PC-9 (cell line): ENCODE results near the gene TMBIM4. TPM values are rescaled to one million over a fixed set of nuclear protein-coding genes. Genes with fewer than 3 reads are reported as not detected.

Experiments used
- BruUV-seq: library from RNA; stranded (reverse); fragments of 400-500 nt; replicated peaks from 2 replicates; lab custom pipeline; 2021; lab: Mats Ljungman, UMichigan
- CTCF ChIA-PET: fragments of 300-600 bp; sonication (Branson Sonifier 250); formaldehyde crosslinking; loops from one replicate; lab custom pipeline; 2022; ENCODE audit warnings: antibody characterized with exemption; lab: Charles Lee
- POLR2A ChIA-PET: fragments of 300-600 bp; sonication (Branson Sonifier 250); formaldehyde crosslinking; loops from one replicate; lab custom pipeline; 2022; ENCODE audit warnings: antibody characterized with exemption; ENCODE audit not compliant: unreplicated experiment; lab: Charles Lee
- DNase-seq, 2 experiments: peaks; one replicate each; pipeline versions ENCODE4 v3.0.0 to v3.0.0-alpha.2; 2015 to 2022; ENCODE audit warnings: mixed read lengths in 1 of 2
- H2AFZ ChIP-seq: fragments of 200-600 bp; sonication (generic); 2 replicates; pipeline ENCODE4 v1.8.1; 2017; ENCODE audit warnings: antibody characterized with exemption
- H3F3A ChIP-seq: fragments of 200-600 bp; sonication (generic); 2 replicates; pipeline ENCODE4 v1.8.1; 2017; ENCODE audit warnings: antibody characterized with exemption, mild to moderate bottlenecking, low read depth; ENCODE audit not compliant: insufficient read depth
- H3K27ac ChIP-seq: fragments of 200-600 bp; sonication (generic); 2 replicates; pipeline ENCODE4 v1.6.1; 2016; ENCODE audit warnings: mixed run types
- H3K27me3 ChIP-seq: fragments of 200-600 bp; sonication (generic); 2 replicates; pipeline ENCODE4 v1.6.1; 2016; ENCODE audit warnings: low read depth, mixed run types; ENCODE audit not compliant: insufficient read depth
- H3K36me3 ChIP-seq: fragments of 200-600 bp; sonication (generic); 2 replicates; pipeline ENCODE4 v1.6.1; 2016; ENCODE audit warnings: low read depth, mixed run types
- H3K4me1 ChIP-seq: fragments of 200-600 bp; sonication (generic); replicated peaks from 2 replicates; pipeline ENCODE4 v1.6.1; 2016; ENCODE audit warnings: mixed run types; ENCODE audit not compliant: insufficient read depth
- H3K4me2 ChIP-seq: fragments of 200-600 bp; sonication (generic); 2 replicates; pipeline ENCODE4 v1.6.1; 2017; ENCODE audit warnings: mixed run types
- H3K4me3 ChIP-seq: fragments of 200-600 bp; sonication (generic); 2 replicates; pipeline ENCODE4 v1.6.1; 2016; ENCODE audit warnings: mixed run types
- H3K79me2 ChIP-seq: fragments of 200-600 bp; sonication (generic); 2 replicates; pipeline ENCODE4 v1.6.1; 2017; ENCODE audit warnings: low read depth, mixed run types
- H3K9me2 ChIP-seq: fragments of 200-600 bp; sonication (generic); 2 replicates; pipeline ENCODE4 v1.8.1; 2017; ENCODE audit warnings: mild to moderate bottlenecking; ENCODE audit not compliant: insufficient read depth
- H3K9me3 ChIP-seq: fragments of 200-600 bp; sonication (generic); 2 replicates; pipeline ENCODE4 v1.8.1; 2016; ENCODE audit warnings: low read depth; ENCODE audit not compliant: insufficient read depth
- H4K20me1 ChIP-seq: fragments of 200-600 bp; sonication (generic); 2 replicates; pipeline ENCODE4 v1.8.1; 2017; ENCODE audit not compliant: insufficient read depth
- CTCF ChIP-seq: fragments of 200-600 bp; sonication (generic); conservative IDR thresholded peaks from 2 replicates; pipeline ENCODE4 v1.6.1; 2017; ENCODE audit warnings: mixed run types, antibody characterized with exemption, mild to moderate bottlenecking, moderate library complexity
- EZH2 ChIP-seq: fragments of 200-600 bp; sonication (generic); IDR thresholded peaks from 2 replicates; pipeline ENCODE4 v1.8.0; 2017; ENCODE audit warnings: antibody characterized with exemption, low read depth
- intact Hi-C: fragments of 100-400 bp; cut with micrococcal nuclease; formaldehyde crosslinking; loops from one replicate; pipeline ENCODE4 v1.10.0; 2022; ENCODE audit not compliant: unreplicated experiment
- total RNA-seq: library from RNA; stranded (reverse); gene quantifications from 2 replicates; pipeline ENCODE4 v1.2.3, GENCODE V29; 2021

The TMBIM4 gene
- total RNA-seq, 1 experiment from 2014 or later, result 49.8 TPM

DNA sequence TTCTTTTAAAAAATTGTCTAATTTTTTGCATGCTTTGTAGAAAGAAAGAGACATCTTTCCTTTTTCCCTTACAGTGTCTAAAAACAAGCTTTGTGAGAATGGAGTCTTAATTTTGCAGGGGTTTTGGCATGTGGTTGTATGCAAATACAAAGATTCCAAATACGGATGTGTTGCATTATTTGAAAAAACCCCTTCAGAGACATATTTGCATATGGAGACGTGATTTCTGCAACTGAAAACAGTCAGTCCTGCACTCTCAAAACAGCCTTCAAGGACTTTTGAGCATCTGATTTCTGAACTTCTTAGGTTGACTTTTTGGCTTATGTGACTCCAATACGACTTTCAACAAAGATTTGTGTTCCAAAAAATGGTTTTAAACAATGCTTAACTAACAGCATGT is 27.0 kb upstream of the TMBIM4 start:
- CTCF ChIA-PET, result no interaction called here
- no peaks in the 10 kb centered on the region for H4K20me1 ChIP-seq
- no peak overlapping the region for H3K4me2 ChIP-seq
- TF ChIP-seq CTCF, result no peak
- TF ChIP-seq EZH2, result no peak
- H3K27me3 ChIP-seq, result no peaks in the 10 kb centered on the region
- H3K27ac ChIP-seq, result no peak overlapping the region
- no peak for DNase-seq
- no peaks in the 10 kb centered on the region for H3F3A ChIP-seq
- H3K36me3 ChIP-seq, result no peaks in the 10 kb centered on the region
- H3K79me2 ChIP-seq, result no peaks in the 10 kb centered on the region
- no peaks in the 10 kb centered on the region for H3K4me1 ChIP-seq
- POLR2A ChIA-PET, result no interaction called here
- no TSS peak for BruUV-seq
- H3K9me3 ChIP-seq, result peaks cover 6% of the 10 kb centered on the region; the same call in 1 of the 2 replicates
- no peak overlapping the region for H3K4me3 ChIP-seq
- H2AFZ ChIP-seq, result no peak overlapping the region
- intact Hi-C loops, result no loop called here
- no peaks in the 10 kb centered on the region for H3K9me2 ChIP-seq

GRCh38 chr12:66195242-66195641 is 25.4 kb upstream of the TMBIM4 start:
- no peak for TF ChIP-seq CTCF
- TF ChIP-seq EZH2, result no peak
- DNase-seq, result no peak
- Histone ChIP-seq H2AFZ (no peak overlapping the region), H3K9me2 (no peaks in the 10 kb centered on the region), H4K20me1 (no peaks in the 10 kb centered on the region), H3K79me2 (no peaks in the 10 kb centered on the region), H3F3A (no peaks in the 10 kb centered on the region), H3K27ac (no peak overlapping the region), H3K4me1 (no peaks in the 10 kb centered on the region), H3K27me3 (no peaks in the 10 kb centered on the region), H3K4me2 (no peak overlapping the region), H3K9me3 (peaks cover 4% of the 10 kb centered on the region; the same call in 1 of the 2 replicates), H3K4me3 (no peak overlapping the region), H3K36me3 (no peaks in the 10 kb centered on the region)
- ChIA-PET POLR2A (no interaction called here), CTCF (no interaction called here)
- BruUV-seq, result no TSS peak
- intact Hi-C loops, result no loop called here

DNA sequence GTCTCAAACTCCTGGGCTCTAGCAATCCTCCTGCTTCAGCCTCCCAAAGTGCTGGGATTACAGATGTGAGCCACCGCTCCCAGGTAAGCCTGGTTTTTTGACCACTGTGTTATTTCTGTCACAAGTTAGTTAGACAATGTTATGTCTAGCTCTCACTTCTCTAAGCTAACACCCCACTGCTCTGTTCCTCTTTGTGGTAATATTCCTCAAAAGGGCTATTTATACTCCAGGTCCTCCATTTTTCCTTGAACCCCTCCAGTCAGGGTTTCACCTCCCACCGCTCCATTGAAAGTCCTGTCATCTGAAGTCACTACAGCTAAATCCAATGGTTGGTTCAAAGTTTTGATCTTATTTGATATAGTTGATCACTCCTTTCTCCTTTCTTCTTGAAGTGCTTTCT is 24.3 kb upstream of the TMBIM4 start:
- H3K9me2 ChIP-seq, result no peaks in the 10 kb centered on the region
- no peaks in the 10 kb centered on the region for H3K27me3 ChIP-seq
- H3K79me2 ChIP-seq, result no peaks in the 10 kb centered on the region
- BruUV-seq, result no TSS peak
- intact Hi-C loops, result no loop called here
- TF ChIP-seq EZH2 (no peak), CTCF (no peak)
- no peaks in the 10 kb centered on the region for H3K36me3 ChIP-seq
- ChIA-PET CTCF (no interaction called here), POLR2A (no interaction called here)
- H3K4me1 ChIP-seq, result no peaks in the 10 kb centered on the region
- H3K27ac ChIP-seq, result no peak overlapping the region
- H3K9me3 ChIP-seq, result no peaks in the 10 kb centered on the region
- no peaks in the 10 kb centered on the region for H3F3A ChIP-seq
- H3K4me3 ChIP-seq, result no peak overlapping the region
- no peaks in the 10 kb centered on the region for H4K20me1 ChIP-seq
- DNase-seq, result no peak
- H2AFZ ChIP-seq, result no peak overlapping the region
- no peak overlapping the region for H3K4me2 ChIP-seq
